Naive thymus-derived CD4-positive, alpha-beta T cell (primary cell): ENCODE data around the gene MEP1A. TPM values are rescaled to one million over a fixed set of nuclear protein-coding genes. Genes with fewer than 3 reads are reported as not detected.
"Not testable (repeated sequence)": the region's sequence is repeated elsewhere in the genome, so short reads cannot be mapped to it uniquely, and the experiment has no call there.

ENCODE experiments used
- ATAC-seq: fragments of 150-1000 bp; cut with Tn5 transposase; 2 replicates; pipeline ENCODE4 v1.10.0; 2021; ENCODE audit warnings: mild to moderate bottlenecking, moderate library complexity
- CTCF ChIA-PET: fragments of 350-600 bp; sonication (Branson Sonifier 250); formaldehyde crosslinking; loops from one replicate; lab custom pipeline; 2021; ENCODE audit warnings: antibody characterized with exemption; lab: Charles Lee
- POLR2A ChIA-PET: fragments of 350-600 bp; sonication (Branson Sonifier 250); formaldehyde crosslinking; loops from one replicate; lab custom pipeline; 2021; ENCODE audit warnings: antibody characterized with exemption, inconsistent platforms; lab: Charles Lee
- DNase-seq, 9 donors: peaks; one replicate each; pipeline versions ENCODE4 v3.0.0 to v3.0.0-alpha.2; 2020 to 2022; ENCODE audit warnings: mixed read lengths in 1 of 9
- H3K27ac ChIP-seq: one replicate; pipeline ENCODE4 v1.7.0; 2013; ENCODE audit warnings: mild to moderate bottlenecking, low read depth, low read length, moderate library complexity
- H3K27me3 ChIP-seq, 2 donors: one replicate each; pipeline ENCODE4 v1.7.0; 2013; ENCODE audit warnings: low read length in 2 of 2, mild to moderate bottlenecking in 2 of 2, moderate library complexity in 2 of 2; ENCODE audit not compliant: control insufficient read depth in 2 of 2, insufficient read depth in 2 of 2
- H3K36me3 ChIP-seq, 3 experiments: 1 replicate in 2 of 3; 2 replicates in 1 of 3; pipeline ENCODE4 v1.7.0; 2013; ENCODE audit warnings: low read length in 3 of 3, mild to moderate bottlenecking in 3 of 3, moderate library complexity in 1 of 3; ENCODE audit not compliant: insufficient read depth in 3 of 3, control insufficient read depth in 2 of 3
- H3K4me1 ChIP-seq, 2 donors: one replicate each; pipeline ENCODE4 v1.7.0; 2013; ENCODE audit warnings: low read length in 2 of 2, mild to moderate bottlenecking in 2 of 2, moderate library complexity in 1 of 2; ENCODE audit not compliant: control insufficient read depth in 2 of 2, insufficient read depth in 2 of 2
- H3K4me3 ChIP-seq: 2 replicates; pipeline ENCODE4 v1.7.0; 2013; ENCODE audit warnings: mild to moderate bottlenecking, low read length
- H3K9me3 ChIP-seq, 3 experiments: 1 replicate in 2 of 3; 2 replicates in 1 of 3; pipeline ENCODE4 v1.7.0; 2013; ENCODE audit warnings: low read length in 3 of 3; ENCODE audit not compliant: control insufficient read depth in 2 of 3
- H3K27ac Mint-ChIP-seq, 9 donors: one replicate each; pipeline ENCODE4 v1.8.0; 2020 to 2022; ENCODE audit warnings: mixed read lengths in 9 of 9, mild to moderate bottlenecking in 8 of 9, moderate library complexity in 5 of 9, inconsistent platforms in 2 of 9
- H3K27me3 Mint-ChIP-seq, 5 donors: one replicate each; pipeline ENCODE4 v1.8.0; 2021 to 2022; ENCODE audit warnings: mixed read lengths in 5 of 5, mild to moderate bottlenecking in 1 of 5
- H3K36me3 Mint-ChIP-seq, 5 donors: one replicate each; pipeline ENCODE4 v1.8.0; 2020 to 2022; ENCODE audit warnings: mixed read lengths in 5 of 5, mild to moderate bottlenecking in 3 of 5, inconsistent platforms in 1 of 5
- H3K4me1 Mint-ChIP-seq, 7 donors: one replicate each; pipeline ENCODE4 v1.8.0; 2020 to 2022; ENCODE audit warnings: mixed read lengths in 7 of 7, mild to moderate bottlenecking in 3 of 7, inconsistent platforms in 1 of 7
- H3K4me3 Mint-ChIP-seq, 10 donors: one replicate each; pipeline ENCODE4 v1.8.0; 2020 to 2022; ENCODE audit warnings: mild to moderate bottlenecking in 10 of 10, mixed read lengths in 10 of 10, moderate library complexity in 6 of 10, inconsistent platforms in 2 of 10
- H3K9me3 Mint-ChIP-seq, 11 donors: one replicate each; pipeline ENCODE4 v1.8.0; 2020 to 2022; ENCODE audit warnings: mixed read lengths in 11 of 11, mild to moderate bottlenecking in 4 of 11, inconsistent platforms in 1 of 11, moderate library complexity in 1 of 11
- intact Hi-C, 2 donors: fragments of 100-400 bp; cut with micrococcal nuclease; formaldehyde crosslinking; loops; one replicate each; pipeline ENCODE4 v1.15.1; 2023
- polyA plus RNA-seq, 2 donors: library from polyadenylated mRNA; unstranded; fragments of 300-500 nt; fragmentation: Illumina TruSeq; gene quantifications; one replicate each; pipeline ENCODE4 v1.2.3, GENCODE V29; 2021
- total RNA-seq, 6 experiments: library from RNA in 5 of 6; stranded (reverse) in 5 of 6; gene quantifications; 1 replicate in 5 of 6; 2 replicates in 1 of 6; pipeline ENCODE4 v1.2.3 and lab custom pipeline; 2021 to 2026

Gene MEP1A
- total and polyA plus RNA-seq, 7 experiments from 2014 or later: not detected

GRCh38 chr6:46760925-46761324 lies 32.3 kb upstream of the MEP1A start:
- H3K36me3 Mint-ChIP-seq: no peaks in the 10 kb centered on the region
- H3K9me3 Mint-ChIP-seq: peaks cover 0 to 5% (median 0%) of the 10 kb centered on the region in 11 donors
- ATAC-seq (no peak), DNase-seq (no peak)
- H3K4me1 ChIP-seq: no peaks in the 10 kb centered on the region
- no peak overlapping the region for H3K27ac ChIP-seq
- intact Hi-C loops: no loop called here
- ChIA-PET POLR2A (no interaction called here), CTCF (no interaction called here)
- H3K27ac Mint-ChIP-seq: no peak overlapping the region
- H3K4me1 Mint-ChIP-seq: no peaks in the 10 kb centered on the region
- H3K4me3 Mint-ChIP-seq: no peak overlapping the region
- H3K9me3 ChIP-seq: no peaks in the 10 kb centered on the region
- H3K4me3 ChIP-seq: no peak overlapping the region
- peaks cover 0 to 28% (median 27%) of the 10 kb centered on the region in 5 donors for H3K27me3 Mint-ChIP-seq
- no peaks in the 10 kb centered on the region for H3K36me3 ChIP-seq
- no peaks in the 10 kb centered on the region for H3K27me3 ChIP-seq

GRCh38 chr6:46763466-46763865 lies 29.7 kb upstream of the MEP1A start:
- CTCF ChIA-PET: no interaction called here
- Histone ChIP-seq H3K4me3 (no peak overlapping the region), H3K36me3 (no peaks in the 10 kb centered on the region), H3K4me1 (no peaks in the 10 kb centered on the region), H3K9me3 (no peaks in the 10 kb centered on the region), H3K27ac (no peak overlapping the region), H3K27me3 (no peaks in the 10 kb centered on the region)
- peaks cover 0 to 40% (median 32%) of the 10 kb centered on the region in 5 donors for H3K27me3 Mint-ChIP-seq
- ATAC-seq (no peak), DNase-seq (no peak)
- peaks cover 0 to 10% (median 6%) of the 10 kb centered on the region in 11 donors for H3K9me3 Mint-ChIP-seq
- H3K36me3 Mint-ChIP-seq: no peaks in the 10 kb centered on the region
- no peak overlapping the region for H3K4me3 Mint-ChIP-seq
- intact Hi-C loops: no loop called here
- H3K27ac Mint-ChIP-seq: no peak overlapping the region
- H3K4me1 Mint-ChIP-seq: no peaks in the 10 kb centered on the region
- POLR2A ChIA-PET: no interaction called here

GRCh38 chr6:46764280-46764679 lies 28.9 kb upstream of the MEP1A start:
- intact Hi-C loops, H3K9me3 Mint-ChIP-seq, ATAC-seq, H3K9me3 ChIP-seq, H3K27me3 ChIP-seq, H3K4me1 ChIP-seq, H3K36me3 Mint-ChIP-seq, H3K4me3 ChIP-seq, H3K36me3 ChIP-seq, POLR2A ChIA-PET, CTCF ChIA-PET, H3K4me3 Mint-ChIP-seq, H3K4me1 Mint-ChIP-seq, H3K27ac ChIP-seq, DNase-seq, H3K27ac Mint-ChIP-seq: not testable (repeated sequence)
- peaks cover 0 to 43% (median 39%) of the 10 kb centered on the region in 5 donors for H3K27me3 Mint-ChIP-seq

- intact Hi-C loops: no loop called here
- ChIA-PET POLR2A (no interaction called here), CTCF (no interaction called here)
- no peak overlapping the region for H3K27ac Mint-ChIP-seq
- Histone ChIP-seq H3K36me3 (no peaks in the 10 kb centered on the region), H3K9me3 (no peaks in the 10 kb centered on the region), H3K4me3 (no peak overlapping the region), H3K27ac (no peak overlapping the region), H3K4me1 (no peaks in the 10 kb centered on the region), H3K27me3 (no peaks in the 10 kb centered on the region)
- no peaks in the 10 kb centered on the region for H3K36me3 Mint-ChIP-seq
- H3K9me3 Mint-ChIP-seq: peaks cover 0 to 10% (median 6%) of the 10 kb centered on the region in 11 donors
- H3K4me3 Mint-ChIP-seq: no peak overlapping the region
- ATAC-seq (no peak), DNase-seq (no peak)
- no peaks in the 10 kb centered on the region for H3K4me1 Mint-ChIP-seq
- peaks cover 0 to 41% (median 36%) of the 10 kb centered on the region in 5 donors for H3K27me3 Mint-ChIP-seq
Measured at GRCh38 chr6:46764961-46765360, 28.2 kb upstream of the MEP1A start.

GRCh38 chr6:46772016-46772415 lies 21.2 kb upstream of the MEP1A start:
- intact Hi-C loops: no loop called here
- H3K27me3 Mint-ChIP-seq: peaks cover 0 to 20% (median 16%) of the 10 kb centered on the region in 5 donors
- ChIA-PET CTCF (no interaction called here), POLR2A (no interaction called here)
- Histone ChIP-seq H3K4me3 (no peak overlapping the region), H3K36me3 (no peaks in the 10 kb centered on the region), H3K27me3 (no peaks in the 10 kb centered on the region), H3K9me3 (no peaks in the 10 kb centered on the region), H3K4me1 (no peaks in the 10 kb centered on the region), H3K27ac (no peak overlapping the region)
- H3K4me3 Mint-ChIP-seq: no peak overlapping the region
- H3K27ac Mint-ChIP-seq: no peak overlapping the region
- peaks cover 0 to 2% (median 0%) of the 10 kb centered on the region in 7 donors for H3K4me1 Mint-ChIP-seq
- DNase-seq (no peak), ATAC-seq (no peak)
- no peaks in the 10 kb centered on the region for H3K36me3 Mint-ChIP-seq
- H3K9me3 Mint-ChIP-seq: peaks cover 0 to 8% (median 0%) of the 10 kb centered on the region in 11 donors

- Mint-ChIP-seq H3K27ac (no peak overlapping the region), H3K27me3 (peaks cover 0 to 15% (median 13%) of the 10 kb centered on the region in 5 donors), H3K4me3 (no peak overlapping the region), H3K36me3 (no peaks in the 10 kb centered on the region), H3K9me3 (peaks cover 0 to 3% (median 0%) of the 10 kb centered on the region in 11 donors), H3K4me1 (peaks cover 0 to 2% (median 0%) of the 10 kb centered on the region in 7 donors)
- no peaks in the 10 kb centered on the region for H3K36me3 ChIP-seq
- H3K27ac ChIP-seq: no peak overlapping the region
- no peak for DNase-seq
- peak; percentile 85 for ATAC-seq
- intact Hi-C loops: no loop called here
- ChIA-PET POLR2A (no interaction called here), CTCF (no interaction called here)
- no peaks in the 10 kb centered on the region for H3K4me1 ChIP-seq
- no peak overlapping the region for H3K4me3 ChIP-seq
- no peaks in the 10 kb centered on the region for H3K27me3 ChIP-seq
- H3K9me3 ChIP-seq: no peaks in the 10 kb centered on the region
Measured at GRCh38 chr6:46772762-46773161, 20.4 kb upstream of the MEP1A start.

GRCh38 chr6:46773201-46773855 lies 19.9 kb upstream of the MEP1A start:
- no peak overlapping the region for H3K4me3 ChIP-seq
- Mint-ChIP-seq H3K4me1 (peaks cover 0 to 2% (median 0%) of the 10 kb centered on the region in 7 donors), H3K9me3 (peaks cover 0 to 3% (median 0%) of the 10 kb centered on the region in 11 donors), H3K4me3 (no peak overlapping the region), H3K27ac (no peak overlapping the region), H3K27me3 (peaks cover 4 to 18% (median 11%) of the 10 kb centered on the region in 5 donors), H3K36me3 (no peaks in the 10 kb centered on the region)
- H3K27me3 ChIP-seq: no peaks in the 10 kb centered on the region
- intact Hi-C loops: no loop called here
- no peaks in the 10 kb centered on the region for H3K4me1 ChIP-seq
- DNase-seq (no peak), ATAC-seq (no peak)
- POLR2A ChIA-PET: no interaction called here
- no peaks in the 10 kb centered on the region for H3K36me3 ChIP-seq
- no peak overlapping the region for H3K27ac ChIP-seq
- H3K9me3 ChIP-seq: no peaks in the 10 kb centered on the region
- CTCF ChIA-PET: no interaction called here
